DND-41 (cell line): ENCODE data around the gene NUAK1.

ENCODE experiments used
- ATAC-seq: fragments of 200-7000 bp; cut with Tn5 transposase; 3 replicates; pipeline ENCODE4 v1.9.1; 2021; ENCODE audit warnings: low read depth; ENCODE audit not compliant: insufficient read depth
- DNase-seq: peaks from one replicate; pipeline ENCODE4 v3.0.0-alpha.2; 2020
- H2AFZ ChIP-seq: 2 replicates; pipeline ENCODE4 v1.6.0; 2012; ENCODE audit warnings: low read depth, low read length
- H3K27ac ChIP-seq: 2 replicates; pipeline ENCODE4 v1.5.1; 2012; ENCODE audit warnings: low read length, inconsistent platforms
- H3K27me3 ChIP-seq: fragments of 200-600 bp; sonication (generic); 2 replicates; pipeline ENCODE4 v1.6.0; 2012; ENCODE audit warnings: low read length, mild to moderate bottlenecking, inconsistent platforms; ENCODE audit not compliant: insufficient read depth, poor library complexity
- H3K36me3 ChIP-seq: 2 replicates; pipeline ENCODE4 v1.5.1; 2012; ENCODE audit warnings: low read length, inconsistent platforms; ENCODE audit not compliant: insufficient read depth
- H3K4me1 ChIP-seq: 2 replicates; pipeline ENCODE4 v1.5.1; 2012; ENCODE audit warnings: mild to moderate bottlenecking, low read length; ENCODE audit not compliant: insufficient read depth
- H3K4me2 ChIP-seq: 2 replicates; pipeline ENCODE4 v1.6.0; 2012; ENCODE audit warnings: mild to moderate bottlenecking, moderate library complexity, low read length, inconsistent platforms; ENCODE audit not compliant: insufficient read depth
- H3K4me3 ChIP-seq, 2 experiments: fragments of 200-600 bp in 1 of 2; shearing (Covaris generic) in 1 of 2; 2 replicates each; pipeline ENCODE4 v1.5.1; 2012 to 2016; ENCODE audit warnings: inconsistent platforms in 2 of 2, low read length in 2 of 2, mild to moderate bottlenecking in 2 of 2, low read depth in 1 of 2, moderate library complexity in 1 of 2
- H3K79me2 ChIP-seq: 2 replicates; pipeline ENCODE4 v1.6.0; 2012; ENCODE audit warnings: low read length, inconsistent platforms; ENCODE audit not compliant: insufficient read depth
- H3K9ac ChIP-seq: 2 replicates; pipeline ENCODE4 v1.6.0; 2012; ENCODE audit warnings: low read depth, mild to moderate bottlenecking, inconsistent platforms, low read length, moderate library complexity
- H3K9me3 ChIP-seq: 2 replicates; pipeline ENCODE4 v1.5.1; 2012; ENCODE audit warnings: low read length, moderate library complexity, mild to moderate bottlenecking, inconsistent platforms; ENCODE audit not compliant: insufficient read depth, severe bottlenecking
- H4K20me1 ChIP-seq: 2 replicates; pipeline ENCODE4 v1.6.0; 2012; ENCODE audit warnings: low read length; ENCODE audit not compliant: insufficient read depth
- CTCF ChIP-seq: IDR thresholded peaks from 2 replicates; pipeline ENCODE4 v1.5.1; 2012; ENCODE audit warnings: borderline replicate concordance, low read length, moderate library complexity, mild to moderate bottlenecking; ENCODE audit not compliant: poor library complexity, severe bottlenecking; ENCODE audit errors: extremely low read depth
- EZH2 ChIP-seq: IDR thresholded peaks from 3 replicates; pipeline ENCODE4 v1.6.1; 2012; ENCODE audit warnings: borderline replicate concordance, low read depth, mild to moderate bottlenecking, moderate library complexity, low read length, inconsistent platforms; ENCODE audit not compliant: severe bottlenecking

The NUAK1 gene

DNA sequence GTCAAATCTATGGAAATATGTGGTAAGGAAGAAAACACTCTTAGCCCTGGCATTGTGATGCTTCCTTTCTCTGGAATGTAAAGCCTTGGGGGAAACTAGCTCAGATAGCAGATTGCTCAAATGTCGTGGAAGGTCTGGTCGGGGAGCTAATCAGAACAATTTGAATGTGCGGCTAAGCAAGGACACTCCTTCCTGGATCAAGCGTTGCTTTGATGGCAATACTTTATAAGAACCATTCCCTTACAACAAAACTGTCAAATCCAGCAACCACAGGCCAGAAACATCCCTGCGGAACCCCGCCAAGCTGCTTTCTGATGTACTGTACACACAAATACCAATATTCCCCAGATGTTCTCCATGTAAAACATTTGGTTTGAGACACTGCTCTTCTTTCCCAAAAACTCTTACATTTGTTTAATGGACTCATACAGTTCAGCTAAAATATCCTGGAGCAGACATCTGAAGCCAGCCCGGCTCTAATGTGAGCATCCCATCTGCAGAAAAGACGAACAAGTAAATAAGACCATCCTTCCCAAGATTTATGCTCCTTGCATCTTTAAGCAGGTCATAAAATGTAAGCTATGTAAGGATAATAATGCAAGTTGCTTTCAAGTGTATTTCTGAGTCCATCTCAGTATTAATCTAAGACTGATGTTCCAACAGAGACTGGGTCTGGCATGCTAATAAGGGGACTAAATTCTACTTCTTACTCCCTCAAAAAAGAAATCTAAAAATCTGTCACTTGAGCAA lies 20.2 kb downstream of the NUAK1 start:
- Histone ChIP-seq H4K20me1 (no peaks in the 10 kb centered on the region; the same call in 1 of the 2 replicates), H2AFZ (no peak overlapping the region), H3K27me3 (peaks cover 19% of the 10 kb centered on the region), H3K9me3 (no peaks in the 10 kb centered on the region), H3K27ac (no peak overlapping the region), H3K4me3 (no peak overlapping the region), H3K79me2 (no peaks in the 10 kb centered on the region), H3K4me1 (no peaks in the 10 kb centered on the region), H3K36me3 (no peaks in the 10 kb centered on the region), H3K4me2 (no peak overlapping the region), H3K9ac (no peak overlapping the region)
- ATAC-seq = no peak
- no peak for DNase-seq
- TF ChIP-seq CTCF (no peak), EZH2 (no peak)

- Histone ChIP-seq H3K27ac (no peak overlapping the region), H3K9me3 (no peaks in the 10 kb centered on the region), H3K36me3 (no peaks in the 10 kb centered on the region), H3K4me2 (no peak overlapping the region), H3K4me1 (no peaks in the 10 kb centered on the region), H3K79me2 (no peaks in the 10 kb centered on the region), H3K4me3 (no peak overlapping the region), H3K27me3 (peaks cover 20% of the 10 kb centered on the region), H4K20me1 (no peaks in the 10 kb centered on the region; the same call in 1 of the 2 replicates), H2AFZ (no peak overlapping the region), H3K9ac (no peak overlapping the region)
- no peak for DNase-seq
- no peak for TF ChIP-seq CTCF
- no peak for TF ChIP-seq EZH2
- ATAC-seq = no peak
Observed at GRCh38 chr12:106115440-106115839, 23.3 kb downstream of the NUAK1 start.

GRCh38 chr12:106114447-106115068 lies 24.2 kb downstream of the NUAK1 start:
- Histone ChIP-seq H2AFZ (no peak overlapping the region), H3K79me2 (no peaks in the 10 kb centered on the region), H3K36me3 (no peaks in the 10 kb centered on the region), H3K4me3 (no peak overlapping the region), H3K4me2 (no peak overlapping the region), H3K27me3 (peaks cover 21% of the 10 kb centered on the region), H3K9ac (no peak overlapping the region), H4K20me1 (no peaks in the 10 kb centered on the region; the same call in 1 of the 2 replicates), H3K9me3 (no peaks in the 10 kb centered on the region), H3K4me1 (no peaks in the 10 kb centered on the region), H3K27ac (no peak overlapping the region)
- TF ChIP-seq CTCF = no peak
- no peak for TF ChIP-seq EZH2
- DNase-seq (no peak), ATAC-seq (no peak)
